Caco-2 (cell line): ENCODE results near the gene CD163. TPM values are rescaled to one million over a fixed set of nuclear protein-coding genes. Genes with fewer than 3 reads are reported as not detected.

Experiments
- BruUV-seq: library from RNA; stranded (reverse); fragments of 400-500 nt; replicated peaks from 2 replicates; lab custom pipeline; 2021; lab: Mats Ljungman, UMichigan
- CTCF ChIA-PET: fragments of 300-600 bp; sonication (Branson Sonifier 250); formaldehyde crosslinking; loops from one replicate; lab custom pipeline; 2022; ENCODE audit warnings: antibody characterized with exemption; lab: Charles Lee
- POLR2A ChIA-PET: fragments of 300-600 bp; sonication (Branson Sonifier 250); formaldehyde crosslinking; loops from one replicate; lab custom pipeline; 2022; ENCODE audit warnings: antibody characterized with exemption; lab: Charles Lee
- DNase-seq, 2 experiments: peaks; one replicate each; pipeline versions ENCODE4 v3.0.0 to v3.0.0-alpha.2; 2020 to 2022
- H3K27me3 ChIP-seq: replicated peaks from 2 replicates; pipeline ENCODE4 v1.6.0; 2011; ENCODE audit warnings: low read length; ENCODE audit not compliant: control insufficient read depth, insufficient read depth
- H3K36me3 ChIP-seq: 2 replicates; pipeline ENCODE4 v1.5.1; 2011; ENCODE audit warnings: low read length; ENCODE audit not compliant: control insufficient read depth, insufficient read depth
- H3K4me1 ChIP-seq: fragments of 250-450 bp; sonication (Bioruptor Pico); 2 replicates; pipeline ENCODE4 v1.5.1; 2020; ENCODE audit warnings: mild to moderate bottlenecking
- H3K4me3 ChIP-seq: 2 replicates; pipeline ENCODE4 v1.5.1; 2011; ENCODE audit warnings: low read depth, mild to moderate bottlenecking, control low read depth, low read length
- H3K9me3 ChIP-seq: fragments of 250-450 bp; sonication (Bioruptor Pico); 2 replicates; pipeline ENCODE4 v1.5.1; 2020; ENCODE audit warnings: mild to moderate bottlenecking, moderate library complexity
- H3K27ac Mint-ChIP-seq: one replicate; pipeline ENCODE4 v1.8.0; 2022; ENCODE audit warnings: mixed read lengths; ENCODE audit not compliant: unreplicated experiment
- H3K27me3 Mint-ChIP-seq: one replicate; pipeline ENCODE4 v1.8.0; 2022; ENCODE audit warnings: mixed read lengths; ENCODE audit not compliant: insufficient read depth, unreplicated experiment
- H3K36me3 Mint-ChIP-seq: one replicate; pipeline ENCODE4 v1.8.0; 2022; ENCODE audit warnings: mild to moderate bottlenecking, mixed read lengths; ENCODE audit not compliant: insufficient read depth, unreplicated experiment
- H3K4me1 Mint-ChIP-seq: one replicate; pipeline ENCODE4 v1.8.0; 2022; ENCODE audit warnings: low read depth, mixed read lengths; ENCODE audit not compliant: unreplicated experiment
- H3K4me3 Mint-ChIP-seq: one replicate; pipeline ENCODE4 v1.8.0; 2022; ENCODE audit warnings: mild to moderate bottlenecking, moderate library complexity, mixed read lengths; ENCODE audit not compliant: unreplicated experiment
- H3K9me3 Mint-ChIP-seq: one replicate; pipeline ENCODE4 v1.8.0; 2022; ENCODE audit warnings: mixed read lengths; ENCODE audit not compliant: unreplicated experiment
- CTCF ChIP-seq, 2 experiments: fragments of 200-600 bp in 1 of 2; IDR thresholded peaks; 1 replicate in 1 of 2; 2 replicates in 1 of 2; pipeline versions ENCODE4 v1.5.1 to v1.8.0; 2011 to 2022; ENCODE audit warnings: antibody characterized with exemption in 1 of 2, control low read depth in 1 of 2, inconsistent platforms in 1 of 2, low read depth in 1 of 2, low read length in 1 of 2, mild to moderate bottlenecking in 1 of 2, moderate library complexity in 1 of 2; ENCODE audit not compliant: insufficient read depth in 1 of 2, severe bottlenecking in 1 of 2, unreplicated experiment in 1 of 2
- intact Hi-C: fragments of 100-400 bp; cut with micrococcal nuclease; formaldehyde crosslinking; loops from one replicate; pipeline ENCODE4 v1.10.0; 2022; ENCODE audit not compliant: unreplicated experiment
- total RNA-seq: library from RNA; stranded (reverse); gene quantifications from 2 replicates; pipeline ENCODE4 v1.2.3, GENCODE V29; 2022

The CD163 gene
- total RNA-seq, 1 experiment from 2014 or later: 0.20 TPM

- Histone ChIP-seq H3K9me3 (peaks cover 4% of the 10 kb centered on the region; the same call in 1 of the 2 replicates), H3K4me3 (no peak overlapping the region), H3K27me3 (no peaks in the 10 kb centered on the region), H3K36me3 (no peaks in the 10 kb centered on the region), H3K4me1 (no peaks in the 10 kb centered on the region)
- peaks cover 4% of the 10 kb centered on the region for H3K4me1 Mint-ChIP-seq
- intact Hi-C loops: no loop called here
- ChIA-PET POLR2A (no interaction called here), CTCF (interaction anchor here (0.6 kb wide), 1 partner anchor 351 kb away, joined by 10 read pairs; no protein-coding TSS in a partner anchor)
- DNase-seq: no peak
- no peak for TF ChIP-seq CTCF (IDR thresholded peaks at IDR 0.05; ENCODE audit: insufficient read depth in 1 of 2, low read depth in 1 of 2, low read length in 1 of 2, severe bottlenecking in 1 of 2, unreplicated experiment in 1 of 2)
- no TSS peak for BruUV-seq
- H3K27me3 Mint-ChIP-seq: peaks cover 9% of the 10 kb centered on the region
- H3K36me3 Mint-ChIP-seq: peaks cover 6% of the 10 kb centered on the region
- H3K27ac Mint-ChIP-seq: no peak overlapping the region
- H3K4me3 Mint-ChIP-seq: no peak overlapping the region
- H3K9me3 Mint-ChIP-seq: peaks cover 3% of the 10 kb centered on the region
Observed at GRCh38 chr12:7444537-7444936, 59.0 kb downstream of the CD163 start.

GRCh38 chr12:7444076-7444475, 59.5 kb downstream of the CD163 start, which contains the start of gene CD163L1:
CD163L1 (minus strand) TSS chr12:7444153; CDS start chr12:7444127, 26 bp downstream.
- H3K36me3 Mint-ChIP-seq: peaks cover 6% of the 10 kb centered on the region
- peaks cover 8% of the 10 kb centered on the region for H3K9me3 Mint-ChIP-seq
- peaks cover 14% of the 10 kb centered on the region for H3K27me3 Mint-ChIP-seq
- POLR2A ChIA-PET: no interaction called here
- Histone ChIP-seq H3K36me3 (no peaks in the 10 kb centered on the region), H3K4me1 (no peaks in the 10 kb centered on the region), H3K27me3 (no peaks in the 10 kb centered on the region), H3K4me3 (no peak within 1 kb of the TSS), H3K9me3 (peaks cover 4% of the 10 kb centered on the region; the same call in 1 of the 2 replicates)
- TF ChIP-seq CTCF (IDR thresholded peaks at IDR 0.05; ENCODE audit: insufficient read depth in 1 of 2, low read depth in 1 of 2, low read length in 1 of 2, severe bottlenecking in 1 of 2, unreplicated experiment in 1 of 2): no peak
- H3K4me1 Mint-ChIP-seq: peaks cover 9% of the 10 kb centered on the region
- CTCF ChIA-PET: no interaction called here
- no TSS peak for BruUV-seq
- no peak within 1 kb of the TSS for H3K27ac Mint-ChIP-seq
- no peak within 1 kb of the TSS for H3K4me3 Mint-ChIP-seq
- intact Hi-C loops: no loop called here
- DNase-seq: no peak

GRCh38 chr12:7441216-7441615, 62.4 kb downstream of the CD163 start:
- ChIA-PET POLR2A (no interaction called here), CTCF (no interaction called here)
- H3K9me3 Mint-ChIP-seq: peaks cover 11% of the 10 kb centered on the region
- no peak overlapping the region for H3K27ac Mint-ChIP-seq
- Histone ChIP-seq H3K36me3 (no peaks in the 10 kb centered on the region), H3K9me3 (peaks cover 4% of the 10 kb centered on the region; the same call in 1 of the 2 replicates), H3K27me3 (no peaks in the 10 kb centered on the region), H3K4me1 (no peaks in the 10 kb centered on the region), H3K4me3 (no peak overlapping the region)
- intact Hi-C loops: no loop called here
- H3K4me1 Mint-ChIP-seq: peaks cover 14% of the 10 kb centered on the region
- H3K4me3 Mint-ChIP-seq: peak overlapping the region; percentile 40
- peaks cover 6% of the 10 kb centered on the region for H3K36me3 Mint-ChIP-seq
- TF ChIP-seq CTCF (IDR thresholded peaks at IDR 0.05; ENCODE audit: insufficient read depth in 1 of 2, low read depth in 1 of 2, low read length in 1 of 2, severe bottlenecking in 1 of 2, unreplicated experiment in 1 of 2): no peak
- DNase-seq: no peak
- H3K27me3 Mint-ChIP-seq: peaks cover 14% of the 10 kb centered on the region
- no TSS peak for BruUV-seq
